Loucy (cell line): ENCODE results near the gene TRMU.

Experiments
- H2AFZ ChIP-seq: fragments of 200-600 bp; sonication (generic); 2 replicates; pipeline ENCODE4 v1.6.0; 2016; ENCODE audit warnings: antibody characterized with exemption, mild to moderate bottlenecking, low read length, moderate library complexity
- H3F3A ChIP-seq: fragments of 200-600 bp; 2 replicates; pipeline ENCODE4 v1.6.0; 2016; ENCODE audit warnings: antibody characterized with exemption, low read depth, mild to moderate bottlenecking
- H3K27me3 ChIP-seq: fragments of 200-600 bp; sonication (generic); 2 replicates; pipeline ENCODE4 v1.6.1; 2014; ENCODE audit warnings: low read length, mild to moderate bottlenecking; ENCODE audit not compliant: insufficient read depth, poor library complexity, severe bottlenecking
- H3K36me3 ChIP-seq: fragments of 200-600 bp; sonication (generic); 2 replicates; pipeline ENCODE4 v1.6.1; 2016; ENCODE audit warnings: low read length; ENCODE audit not compliant: insufficient read depth
- H3K4me1 ChIP-seq: fragments of 200-600 bp; sonication (generic); 2 replicates; pipeline ENCODE4 v1.5.1; 2014; ENCODE audit warnings: low read length, mild to moderate bottlenecking; ENCODE audit not compliant: insufficient read depth, poor library complexity, severe bottlenecking
- H3K4me2 ChIP-seq: fragments of 200-600 bp; sonication (generic); 2 replicates; pipeline ENCODE4 v1.6.0; 2014; ENCODE audit warnings: antibody characterized with exemption, low read length, low read depth, mild to moderate bottlenecking; ENCODE audit not compliant: poor library complexity, severe bottlenecking
- H3K4me3 ChIP-seq: fragments of 200-600 bp; sonication (generic); 2 replicates; pipeline ENCODE4 v1.5.1; 2014; ENCODE audit warnings: low read length, mild to moderate bottlenecking, mixed read lengths; ENCODE audit not compliant: poor library complexity, severe bottlenecking
- H3K79me2 ChIP-seq: fragments of 200-600 bp; sonication (generic); 2 replicates; pipeline ENCODE4 v1.6.1; 2014; ENCODE audit warnings: low read length; ENCODE audit not compliant: insufficient read depth
- H3K9ac ChIP-seq: fragments of 200-600 bp; sonication (generic); 2 replicates; pipeline ENCODE4 v1.6.0; 2014; ENCODE audit warnings: mild to moderate bottlenecking, low read depth, low read length, moderate library complexity; ENCODE audit not compliant: poor library complexity, severe bottlenecking
- H3K9me2 ChIP-seq: fragments of 200-600 bp; sonication (generic); replicated peaks from 2 replicates; pipeline ENCODE4 v1.6.1; 2016; ENCODE audit warnings: low read depth, low read length, mixed read lengths
- H3K9me3 ChIP-seq: fragments of 200-600 bp; sonication (generic); 2 replicates; pipeline ENCODE4 v1.6.1; 2014; ENCODE audit warnings: mild to moderate bottlenecking, antibody characterized with exemption, low read length, low read depth; ENCODE audit not compliant: insufficient read depth
- H4K20me1 ChIP-seq: fragments of 200-600 bp; sonication (generic); 2 replicates; pipeline ENCODE4 v1.6.0; 2014; ENCODE audit warnings: antibody characterized with exemption, low read length, mild to moderate bottlenecking; ENCODE audit not compliant: insufficient read depth, poor library complexity, severe bottlenecking
- CTCF ChIP-seq: fragments of 200-600 bp; sonication (generic); conservative IDR thresholded peaks from 2 replicates; pipeline ENCODE4 v1.5.1; 2014; ENCODE audit warnings: mild to moderate bottlenecking, antibody characterized with exemption, low read length
- EZH2phosphoT487 ChIP-seq: fragments of 200-600 bp; IDR thresholded peaks from 2 replicates; pipeline ENCODE4 v1.6.1; 2018; ENCODE audit warnings: antibody characterized with exemption, mild to moderate bottlenecking, moderate library complexity, borderline replicate concordance

Gene TRMU

DNA sequence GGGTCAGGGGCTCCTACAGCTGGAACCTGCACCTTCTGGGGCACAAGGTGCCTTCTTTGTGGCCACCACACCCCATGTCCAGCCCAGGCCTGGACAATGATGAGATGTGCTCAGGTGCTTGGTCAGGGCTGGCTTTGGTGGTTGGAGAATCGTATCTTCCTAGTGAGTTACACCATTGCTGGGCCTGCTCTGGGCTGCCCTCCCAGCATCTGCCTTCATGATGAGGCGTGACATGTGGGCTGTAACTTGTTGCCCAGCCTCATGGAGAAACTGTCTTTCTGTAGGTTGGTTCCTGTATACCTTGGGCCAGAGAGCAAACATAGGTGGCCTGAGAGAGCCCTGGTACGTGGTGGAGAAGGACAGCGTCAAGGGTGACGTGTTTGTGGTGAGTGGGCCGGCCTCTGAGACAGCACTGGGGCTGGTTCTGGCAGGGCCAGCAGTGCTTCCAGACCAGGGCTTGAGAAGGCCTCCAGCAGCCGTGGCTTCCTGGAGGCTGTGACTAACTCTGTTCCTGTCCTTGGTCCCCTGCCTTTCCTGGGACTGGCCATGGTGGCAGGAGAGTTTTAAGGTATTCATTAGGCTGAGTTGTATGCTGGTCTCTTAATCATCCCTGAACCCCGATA lies 18.1 kb downstream of the TRMU start:
- Histone ChIP-seq H3K4me1 (peaks cover 13% of the 10 kb centered on the region), H3K9me3 (no peaks in the 10 kb centered on the region), H3K4me3 (no peak overlapping the region), H3K27me3 (no peaks in the 10 kb centered on the region), H3K9ac (no peak overlapping the region), H4K20me1 (peaks cover 6% of the 10 kb centered on the region), H3K36me3 (peaks cover 72% of the 10 kb centered on the region; the same call in 1 of the 2 replicates), H3F3A (no peaks in the 10 kb centered on the region), H3K9me2 (no peaks in the 10 kb centered on the region), H3K4me2 (peak overlapping the region; percentile 33), H3K79me2 (no peaks in the 10 kb centered on the region), H2AFZ (no peak overlapping the region)
- TF ChIP-seq CTCF (no peak), EZH2phosphoT487 (no peak)

DNA sequence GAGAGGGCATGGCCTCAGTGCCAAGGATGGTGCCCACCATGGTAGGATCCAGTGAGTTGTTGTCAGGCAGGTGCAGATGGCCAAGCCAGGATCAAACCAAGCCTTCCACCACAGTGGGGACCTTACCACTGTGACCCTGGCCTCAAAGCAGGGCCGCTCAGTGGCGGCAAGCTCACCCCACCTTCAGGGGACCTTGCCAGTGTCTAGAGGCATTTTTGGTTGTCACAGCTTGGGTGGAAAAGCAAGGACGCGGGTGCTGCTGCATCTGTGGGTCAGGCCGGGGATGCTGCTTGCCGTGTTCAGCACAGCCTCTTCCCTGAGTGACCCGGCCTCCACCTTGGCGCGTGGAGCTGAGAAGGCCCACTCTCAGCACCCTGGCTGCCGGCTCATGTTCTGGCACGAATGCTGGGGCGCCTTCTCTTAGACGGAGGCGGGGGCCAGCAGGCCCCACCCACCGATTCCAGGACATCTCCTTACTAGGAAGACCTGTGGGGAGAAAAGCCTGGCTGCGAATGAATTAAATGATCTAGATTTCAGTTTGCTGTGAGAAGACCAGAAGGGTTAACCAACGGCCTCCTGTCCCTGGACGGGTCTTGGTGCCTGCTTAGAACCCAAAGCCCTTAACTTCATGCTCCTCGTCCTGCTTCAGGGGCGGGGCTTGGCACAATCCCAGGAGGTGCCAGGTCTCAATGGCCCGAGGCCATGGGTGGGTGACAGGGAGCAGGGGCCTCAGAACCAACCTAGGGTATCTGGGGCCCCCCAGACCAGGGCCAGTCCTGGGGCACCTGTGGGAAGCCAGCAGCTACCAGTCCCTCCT lies 18.9 kb downstream of the TRMU start:
- no peak overlapping the region for H3K4me2 ChIP-seq
- no peaks in the 10 kb centered on the region for H3F3A ChIP-seq
- H3K4me3 ChIP-seq = no peak overlapping the region
- TF ChIP-seq EZH2phosphoT487 (no peak), CTCF (no peak)
- H3K9me3 ChIP-seq = no peaks in the 10 kb centered on the region
- H3K36me3 ChIP-seq = peaks cover 66% of the 10 kb centered on the region; the same call in 1 of the 2 replicates
- H3K27me3 ChIP-seq = no peaks in the 10 kb centered on the region
- H3K9me2 ChIP-seq = no peaks in the 10 kb centered on the region
- no peak overlapping the region for H3K9ac ChIP-seq
- H4K20me1 ChIP-seq = peaks cover 6% of the 10 kb centered on the region
- H3K79me2 ChIP-seq = no peaks in the 10 kb centered on the region
- no peak overlapping the region for H2AFZ ChIP-seq
- H3K4me1 ChIP-seq = peaks cover 13% of the 10 kb centered on the region

- no peak overlapping the region for H3K9ac ChIP-seq
- peaks cover 6% of the 10 kb centered on the region for H4K20me1 ChIP-seq
- TF ChIP-seq CTCF = no peak
- TF ChIP-seq EZH2phosphoT487 = no peak
- H3K4me2 ChIP-seq = no peak overlapping the region
- H3K4me3 ChIP-seq = no peak overlapping the region
- H3K9me3 ChIP-seq = no peaks in the 10 kb centered on the region
- no peak overlapping the region for H2AFZ ChIP-seq
- no peaks in the 10 kb centered on the region for H3K27me3 ChIP-seq
- H3K36me3 ChIP-seq = peaks cover 60% of the 10 kb centered on the region; the same call in 1 of the 2 replicates
- peaks cover 13% of the 10 kb centered on the region for H3K4me1 ChIP-seq
- H3F3A ChIP-seq = no peaks in the 10 kb centered on the region
- no peaks in the 10 kb centered on the region for H3K79me2 ChIP-seq
- no peaks in the 10 kb centered on the region for H3K9me2 ChIP-seq
Measured at GRCh38 chr22:46354993-46355305, 19.4 kb downstream of the TRMU start.
